NCI-H82 (cell line): ENCODE results near the gene TRIOBP.

ENCODE experiments used
- DNase-seq: peaks from one replicate; lab custom pipeline; 2025; lab: John Stamatoyannopoulos, UW

TRIOBP gene

GRCh38 chr22:37731804-37732471 is 35.1 kb downstream of the TRIOBP start:
- DNase-seq, result no peak

- no peak for DNase-seq
Observed at GRCh38 chr22:37732699-37733607, 36.1 kb downstream of the TRIOBP start.

- no peak for DNase-seq
Observed at GRCh38 chr22:37733625-37734401, 37.0 kb downstream of the TRIOBP start.

GRCh38 chr22:37734402-37734700 is 37.5 kb downstream of the TRIOBP start:
- DNase-seq, result no peak

GRCh38 chr22:37734964-37735451 is 38.2 kb downstream of the TRIOBP start:
- DNase-seq, result no peak

- no peak for DNase-seq
Observed at GRCh38 chr22:37739035-37739434, 42.2 kb downstream of the TRIOBP start.

- no peak for DNase-seq
Observed at GRCh38 chr22:37739611-37740049, 42.8 kb downstream of the TRIOBP start.

- no peak for DNase-seq
Observed at GRCh38 chr22:37740455-37741311, 43.8 kb downstream of the TRIOBP start.

- peak; percentile 72 for DNase-seq
Observed at GRCh38 chr22:37741312-37741795, 44.5 kb downstream of the TRIOBP start.

GRCh38 chr22:37742376-37743171 is 45.7 kb downstream of the TRIOBP start:
- DNase-seq, result no peak

- DNase-seq, result no peak
Observed at GRCh38 chr22:37744589-37744988, 47.7 kb downstream of the TRIOBP start.

GRCh38 chr22:37745548-37746365 is 48.9 kb downstream of the TRIOBP start:
- peak; percentile 82 for DNase-seq

GRCh38 chr22:37746366-37747079 is 49.7 kb downstream of the TRIOBP start:
- DNase-seq, result no peak

- DNase-seq, result no peak
Observed at GRCh38 chr22:37747080-37747714, 50.3 kb downstream of the TRIOBP start.

GRCh38 chr22:37747715-37748100 is 50.9 kb downstream of the TRIOBP start:
- no peak for DNase-seq

- DNase-seq, result no peak
Observed at GRCh38 chr22:37748659-37749058, 51.8 kb downstream of the TRIOBP start.

GRCh38 chr22:37749226-37749625 is 52.4 kb downstream of the TRIOBP start:
- DNase-seq, result no peak

- DNase-seq, result no peak
Observed at GRCh38 chr22:37749831-37750595, 53.2 kb downstream of the TRIOBP start.
